Activated T-cell treated with anti-CD3 and anti-CD28 coated beads, Interleukin-2, amount 50 U/mL, for 1 hour (primary cell): ENCODE data around the gene CNOT3.

Experiments used
- DNase-seq: peaks from one replicate; pipeline ENCODE4 v3.0.0-alpha.2; 2020

The CNOT3 gene

GRCh38 chr19:54123682-54124081 is 13.9 kb upstream of the CNOT3 start:
- DNase-seq, result no peak

GRCh38 chr19:54124393-54124792 is 13.2 kb upstream of the CNOT3 start:
- no peak for DNase-seq

GRCh38 chr19:54125713-54126112 is 11.8 kb upstream of the CNOT3 start:
- DNase-seq, result no peak

- DNase-seq, result no peak
These were observed 9.7 kb upstream of the CNOT3 start for GRCh38 chr19:54127688-54128440.

- no peak for DNase-seq
These were observed 9.2 kb upstream of the CNOT3 start for GRCh38 chr19:54128441-54128725.

- no peak for DNase-seq
These were observed 8.6 kb upstream of the CNOT3 start for GRCh38 chr19:54128796-54129616.

GRCh38 chr19:54129617-54129996 is 8.0 kb upstream of the CNOT3 start:
- no peak for DNase-seq

GRCh38 chr19:54133312-54133956 is 4.1 kb upstream of the CNOT3 start:
- DNase-seq, result no peak

GRCh38 chr19:54133957-54134590 is 3.5 kb upstream of the CNOT3 start:
- no peak for DNase-seq

GRCh38 chr19:54136086-54136863 is 1.3 kb upstream of the CNOT3 start:
- no peak for DNase-seq

- peak; percentile 97 for DNase-seq
These were observed 481 bp upstream of the CNOT3 start for GRCh38 chr19:54136864-54137698.

- no peak for DNase-seq
These were observed 1.1 kb downstream of the CNOT3 start for GRCh38 chr19:54138489-54139256.

GRCh38 chr19:54141356-54141755 is 3.8 kb downstream of the CNOT3 start:
- no peak for DNase-seq

- no peak for DNase-seq
These were observed 4.7 kb downstream of the CNOT3 start for GRCh38 chr19:54142166-54142780.

GRCh38 chr19:54145541-54146158 is 8.1 kb downstream of the CNOT3 start:
- DNase-seq, result no peak

GRCh38 chr19:54147676-54148075 is 10.1 kb downstream of the CNOT3 start:
- DNase-seq, result no peak

GRCh38 chr19:54148158-54148557 is 10.6 kb downstream of the CNOT3 start:
- DNase-seq, result no peak

- no peak for DNase-seq
These were observed 11.7 kb downstream of the CNOT3 start for GRCh38 chr19:54149021-54149812.

GRCh38 chr19:54151362-54152035 is 13.9 kb downstream of the CNOT3 start:
- no peak for DNase-seq
